ENCODE measurements around the gene ABCC9.

ABCC9 gene

DNA sequence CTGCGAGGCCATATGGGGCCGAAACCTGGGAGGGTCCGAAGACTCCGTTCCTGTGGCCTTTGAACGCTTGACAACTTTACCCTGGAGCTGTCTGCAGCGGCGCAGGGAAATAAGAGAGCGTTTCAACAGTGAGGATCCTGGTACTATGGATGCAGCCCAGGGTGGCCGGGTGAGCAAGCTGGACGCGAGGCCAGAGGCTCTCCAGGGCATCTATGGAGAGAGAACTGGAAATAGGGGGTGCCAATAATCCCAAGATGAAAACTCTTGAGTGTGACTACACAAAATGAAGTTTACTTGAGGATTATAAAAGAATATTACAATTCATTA is 1.1 kb upstream of the ABCC9 start:
- H3K4me3 ChIP-seq (ENCODE audit: insufficient read depth, low read length, poor library complexity, severe bottlenecking), result no peak overlapping the region
- H3K4me2 ChIP-seq (ENCODE audit: low read depth, low read length, poor library complexity, severe bottlenecking), result no peak overlapping the region
- H4K20me1 ChIP-seq (ENCODE audit: low read depth, low read length), result no peaks in the 10 kb centered on the region
- H3K36me3 ChIP-seq (ENCODE audit: low read length), result no peaks in the 10 kb centered on the region
- no peaks in the 10 kb centered on the region for H3K27me3 ChIP-seq (ENCODE audit: low read length)
- no peak overlapping the region for H3K9ac ChIP-seq (ENCODE audit: low read length)
- no peak overlapping the region for H3K27ac ChIP-seq (ENCODE audit: low read depth, low read length)
- H3K79me2 ChIP-seq (ENCODE audit: insufficient read depth, low read length), result no peaks in the 10 kb centered on the region
- H2AFZ ChIP-seq (ENCODE audit: low read depth, low read length, severe bottlenecking), result no peak overlapping the region
- H3K9me3 ChIP-seq (ENCODE audit: insufficient read depth, low read length), result no peaks in the 10 kb centered on the region
- TF ChIP-seq, protein P1, sequence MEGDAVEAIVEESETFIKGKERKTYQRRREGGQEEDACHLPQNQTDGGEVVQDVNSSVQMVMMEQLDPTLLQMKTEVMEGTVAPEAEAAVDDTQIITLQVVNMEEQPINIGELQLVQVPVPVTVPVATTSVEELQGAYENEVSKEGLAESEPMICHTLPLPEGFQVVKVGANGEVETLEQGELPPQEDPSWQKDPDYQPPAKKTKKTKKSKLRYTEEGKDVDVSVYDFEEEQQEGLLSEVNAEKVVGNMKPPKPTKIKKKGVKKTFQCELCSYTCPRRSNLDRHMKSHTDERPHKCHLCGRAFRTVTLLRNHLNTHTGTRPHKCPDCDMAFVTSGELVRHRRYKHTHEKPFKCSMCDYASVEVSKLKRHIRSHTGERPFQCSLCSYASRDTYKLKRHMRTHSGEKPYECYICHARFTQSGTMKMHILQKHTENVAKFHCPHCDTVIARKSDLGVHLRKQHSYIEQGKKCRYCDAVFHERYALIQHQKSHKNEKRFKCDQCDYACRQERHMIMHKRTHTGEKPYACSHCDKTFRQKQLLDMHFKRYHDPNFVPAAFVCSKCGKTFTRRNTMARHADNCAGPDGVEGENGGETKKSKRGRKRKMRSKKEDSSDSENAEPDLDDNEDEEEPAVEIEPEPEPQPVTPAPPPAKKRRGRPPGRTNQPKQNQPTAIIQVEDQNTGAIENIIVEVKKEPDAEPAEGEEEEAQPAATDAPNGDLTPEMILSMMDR (IDR thresholded peaks at IDR 0.05; ENCODE audit: insufficient read depth, low read length, poor library complexity, severe bottlenecking), result no peak
- no peak for TF ChIP-seq EZH2phosphoT487 (conservative IDR thresholded peaks at IDR 0.05; ENCODE audit: low read length)
- no peaks in the 10 kb centered on the region for H3F3A ChIP-seq (ENCODE audit: insufficient read depth)
- H3K9me2 ChIP-seq (replicated peaks; ENCODE audit: insufficient read depth, low read length), result no peaks in the 10 kb centered on the region

DNA sequence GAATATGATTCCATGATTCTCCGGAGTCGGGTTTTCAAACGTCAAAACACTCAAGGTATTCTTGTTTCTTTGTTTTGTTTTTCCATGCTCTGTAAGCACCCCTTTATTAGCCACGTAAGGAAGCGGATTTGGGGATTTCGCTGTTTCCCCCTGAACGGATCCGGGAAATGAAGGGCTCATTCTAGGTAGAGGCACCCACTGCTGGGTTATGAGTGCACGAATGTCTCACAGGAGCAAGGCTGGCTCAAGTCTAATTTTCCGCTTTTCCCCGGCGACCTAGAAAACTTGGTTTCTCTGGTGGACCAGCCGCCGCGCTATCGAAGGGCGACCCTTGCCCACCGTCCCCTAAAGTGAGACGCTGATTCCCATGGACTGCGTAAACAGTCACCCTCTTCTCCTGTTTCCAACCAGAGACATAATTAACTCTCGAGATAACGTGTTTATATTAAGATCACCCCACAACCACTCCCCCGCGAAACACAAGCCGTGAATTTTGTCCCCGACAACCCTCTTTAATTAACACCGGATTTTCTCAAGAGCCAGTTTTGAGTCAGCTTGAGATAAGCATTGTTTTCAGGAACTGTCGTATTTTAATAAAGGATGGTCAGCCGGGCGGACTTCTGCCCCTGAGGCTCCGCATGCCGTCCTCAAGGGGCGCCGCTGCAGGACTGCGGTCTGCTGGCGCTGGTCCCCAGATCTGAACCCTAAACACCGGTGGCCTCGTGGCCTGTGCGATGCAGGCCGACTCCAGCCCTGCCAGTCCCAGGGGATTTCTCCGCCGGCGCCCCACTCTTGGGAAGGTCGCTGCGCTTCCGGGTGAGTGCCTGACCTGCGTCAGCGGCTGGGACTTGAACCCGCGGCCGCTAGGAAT is 515 bp upstream of the ABCC9 start:
- H3K9me3 ChIP-seq (ENCODE audit: insufficient read depth, low read length), result no peaks in the 10 kb centered on the region
- no peaks in the 10 kb centered on the region for H3K79me2 ChIP-seq (ENCODE audit: insufficient read depth, low read length)
- no peaks in the 10 kb centered on the region for H3K36me3 ChIP-seq (ENCODE audit: low read length)
- H3K9me2 ChIP-seq (replicated peaks; ENCODE audit: insufficient read depth, low read length), result no peaks in the 10 kb centered on the region
- no peaks in the 10 kb centered on the region for H3K27me3 ChIP-seq (ENCODE audit: low read length)
- TF ChIP-seq EZH2phosphoT487 (conservative IDR thresholded peaks at IDR 0.05; ENCODE audit: low read length), result no peak
- TF ChIP-seq, protein P1 (IDR thresholded peaks at IDR 0.05; ENCODE audit: insufficient read depth, low read length, poor library complexity, severe bottlenecking), result no peak
- no peak overlapping the region for H3K4me3 ChIP-seq (ENCODE audit: insufficient read depth, low read length, poor library complexity, severe bottlenecking)
- no peak overlapping the region for H3K27ac ChIP-seq (ENCODE audit: low read depth, low read length)
- H2AFZ ChIP-seq (ENCODE audit: low read depth, low read length, severe bottlenecking), result no peak overlapping the region
- H3F3A ChIP-seq (ENCODE audit: insufficient read depth), result no peaks in the 10 kb centered on the region
- no peaks in the 10 kb centered on the region for H4K20me1 ChIP-seq (ENCODE audit: low read depth, low read length)
- no peak overlapping the region for H3K4me2 ChIP-seq (ENCODE audit: low read depth, low read length, poor library complexity, severe bottlenecking)
- H3K9ac ChIP-seq (ENCODE audit: low read length), result no peak overlapping the region

DNA sequence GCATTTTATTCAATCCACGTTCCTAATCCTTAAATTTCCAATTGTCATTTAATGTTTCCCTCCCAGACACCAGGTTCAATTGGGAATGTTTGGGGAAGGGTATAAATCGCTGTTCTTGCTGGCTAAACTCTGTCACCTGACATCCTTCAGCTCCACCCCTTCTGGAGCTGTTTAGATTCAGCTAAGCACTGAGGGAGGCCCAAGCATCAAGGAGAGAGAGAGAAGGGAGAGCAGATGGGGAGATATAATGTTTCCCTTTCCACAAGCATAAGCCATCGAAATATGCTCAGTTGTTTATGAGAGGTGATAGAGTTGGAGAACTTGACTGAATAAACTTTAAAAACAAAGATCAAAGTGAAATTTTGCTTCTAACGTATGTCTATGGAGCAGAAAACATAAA is 1.8 kb downstream of the ABCC9 start:
- Histone ChIP-seq H3F3A (ENCODE audit: insufficient read depth) (no peaks in the 10 kb centered on the region), H3K79me2 (ENCODE audit: insufficient read depth, low read length) (no peaks in the 10 kb centered on the region), H3K9me2 (replicated peaks; ENCODE audit: insufficient read depth, low read length) (no peaks in the 10 kb centered on the region), H3K36me3 (ENCODE audit: low read length) (no peaks in the 10 kb centered on the region), H4K20me1 (ENCODE audit: low read depth, low read length) (no peaks in the 10 kb centered on the region), H3K4me2 (ENCODE audit: low read depth, low read length, poor library complexity, severe bottlenecking) (no peak overlapping the region), H3K27ac (ENCODE audit: low read depth, low read length) (no peak overlapping the region), H2AFZ (ENCODE audit: low read depth, low read length, severe bottlenecking) (no peak overlapping the region), H3K9ac (ENCODE audit: low read length) (no peak overlapping the region), H3K4me3 (ENCODE audit: insufficient read depth, low read length, poor library complexity, severe bottlenecking) (no peak overlapping the region), H3K9me3 (ENCODE audit: insufficient read depth, low read length) (no peaks in the 10 kb centered on the region), H3K27me3 (ENCODE audit: low read length) (no peaks in the 10 kb centered on the region)
- no peak for TF ChIP-seq EZH2phosphoT487 (conservative IDR thresholded peaks at IDR 0.05; ENCODE audit: low read length)
- TF ChIP-seq, protein P1 (IDR thresholded peaks at IDR 0.05; ENCODE audit: insufficient read depth, low read length, poor library complexity, severe bottlenecking), result no peak

Data from SU-DHL-6 (cell line).